HFF-Myc (cell line): Measurements from ENCODE around the gene TBCK.

Experiments
- DNase-seq: peaks from one replicate; pipeline ENCODE4 v3.0.0-alpha.2; 2011; ENCODE audit warnings: low read depth; ENCODE audit errors: extremely low read depth
- H3K4me3 ChIP-seq: replicated peaks from 2 replicates; pipeline ENCODE4 v1.5.1; 2011; ENCODE audit warnings: low read depth, mild to moderate bottlenecking, control low read depth, low read length
- CTCF ChIP-seq: IDR thresholded peaks from 2 replicates; pipeline ENCODE4 v1.5.1; 2012; ENCODE audit warnings: mild to moderate bottlenecking, low read depth, low read length, control low read depth; ENCODE audit errors: missing control alignments

The TBCK gene

GRCh38 chr4:106291678-106292077, 24.3 kb downstream of the TBCK start:
- no peak overlapping the region for H3K4me3 ChIP-seq
- no peak for DNase-seq
- no peak for TF ChIP-seq CTCF

DNA sequence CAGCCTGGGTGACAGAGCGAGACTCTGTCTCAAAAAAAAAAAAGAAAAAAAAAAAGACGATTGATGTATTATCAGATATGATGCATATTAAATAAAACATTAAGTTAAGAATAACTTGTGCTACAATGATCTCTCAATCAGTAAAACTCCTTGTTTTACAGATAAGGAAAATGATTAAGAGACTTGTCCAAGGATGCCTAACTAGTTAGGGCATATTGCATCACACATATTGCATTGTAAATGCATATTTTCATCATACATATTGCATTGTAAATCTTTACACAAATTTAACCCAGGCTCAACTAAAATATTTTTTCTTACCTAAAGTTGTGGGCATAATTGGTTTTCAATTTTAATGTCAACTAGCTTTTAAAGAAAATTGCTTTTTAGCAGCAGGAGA, 26.3 kb downstream of the TBCK start:
- no peak overlapping the region for H3K4me3 ChIP-seq
- TF ChIP-seq CTCF = no peak
- no peak for DNase-seq

GRCh38 chr4:106287353-106287969, 28.5 kb downstream of the TBCK start:
- peak; percentile 75 for DNase-seq
- H3K4me3 ChIP-seq = no peak overlapping the region

GRCh38 chr4:106286611-106287010, 29.4 kb downstream of the TBCK start:
- no peak for TF ChIP-seq CTCF
- no peak overlapping the region for H3K4me3 ChIP-seq
- DNase-seq = no peak

More at GRCh38 chr4:106287353-106287969, 28.5 kb downstream of the TBCK start:
- TF ChIP-seq CTCF = no peak

- no peak for DNase-seq
- TF ChIP-seq CTCF = no peak
- no peak overlapping the region for H3K4me3 ChIP-seq
Observed at GRCh38 chr4:106284227-106284626, 31.8 kb downstream of the TBCK start.

GRCh38 chr4:106277140-106277675, 38.8 kb downstream of the TBCK start:
- TF ChIP-seq CTCF = no peak
- H3K4me3 ChIP-seq = no peak overlapping the region
- DNase-seq = no peak

DNA sequence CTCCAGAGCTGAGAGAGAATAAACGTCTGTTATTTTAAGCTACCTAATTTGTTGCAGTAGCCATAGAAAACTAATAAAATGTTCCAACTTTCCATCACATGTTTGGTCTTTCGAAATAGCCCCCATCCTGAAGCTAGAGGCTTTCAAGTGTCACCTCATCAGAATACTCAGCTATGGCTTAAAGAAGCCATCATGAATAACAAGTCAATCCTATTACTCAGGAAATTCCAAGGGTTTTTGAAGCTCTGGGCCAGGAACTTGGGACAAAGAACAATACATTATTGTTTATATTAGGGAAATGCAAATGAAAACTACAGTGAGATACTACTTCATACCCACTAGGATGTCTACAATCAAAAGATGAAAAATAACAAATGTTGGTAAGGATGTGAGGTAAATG, 42.2 kb downstream of the TBCK start:
- no peak for DNase-seq
- no peak for TF ChIP-seq CTCF
- H3K4me3 ChIP-seq = no peak overlapping the region
